NT2/D1 (cell line): ENCODE measurements around the gene SYT5.

ENCODE experiments used
- SUZ12 ChIP-seq: IDR thresholded peaks from 2 replicates; pipeline ENCODE4 v1.6.1; 2011; ENCODE audit not compliant: insufficient read length, insufficient read depth; ENCODE audit errors: extremely low read depth
- YY1 ChIP-seq: IDR thresholded peaks from 2 replicates; pipeline ENCODE4 v1.6.1; 2011; ENCODE audit not compliant: insufficient read length, insufficient read depth
- ZNF274 ChIP-seq: IDR thresholded peaks from 2 replicates; pipeline ENCODE4 v1.6.1; 2011; ENCODE audit warnings: mild to moderate bottlenecking, low read depth, low read length

DNA sequence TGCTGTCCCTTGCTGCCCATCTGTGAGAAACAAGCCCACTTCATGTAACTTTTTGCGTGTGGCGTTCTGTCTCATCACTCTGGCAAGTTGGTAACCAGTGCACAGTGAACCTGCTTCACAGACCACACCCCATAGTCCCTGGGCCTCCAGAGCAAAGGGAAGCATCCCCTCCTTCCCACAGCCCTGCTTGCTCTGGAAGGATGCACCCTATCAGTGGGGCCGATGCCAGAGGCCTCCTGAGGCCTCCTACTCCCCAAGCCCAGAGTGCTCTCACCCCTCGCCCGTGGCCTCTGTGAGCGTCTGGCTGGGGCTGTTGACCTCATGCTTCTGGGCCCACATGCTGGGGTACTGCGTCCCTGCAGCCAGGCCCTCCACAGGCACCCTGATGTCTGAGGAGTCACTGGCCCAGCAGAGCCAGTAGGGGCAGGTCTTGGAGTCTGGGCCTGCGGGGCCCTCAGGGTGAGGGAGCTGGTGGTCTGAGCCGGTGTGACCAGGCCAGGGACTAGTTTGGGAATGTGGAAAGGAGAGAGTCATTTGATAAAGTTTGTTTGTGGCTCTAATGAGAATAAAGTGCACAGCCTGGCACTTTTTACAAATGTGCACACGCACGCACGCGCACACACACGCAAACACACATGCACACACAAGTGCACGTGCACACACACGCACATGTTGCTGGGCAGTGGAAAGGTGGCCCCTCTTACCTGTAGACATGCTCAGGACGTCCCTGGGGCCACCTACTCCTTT lies 43.4 kb upstream of the SYT5 start:
- no peak for TF ChIP-seq YY1
- TF ChIP-seq SUZ12 = no peak
- TF ChIP-seq ZNF274 = no peak
